HEK293 (cell line): ENCODE measurements around the gene BCAS2.

Experiments used
- CTCF ChIA-PET: fragments of 350-600 bp; formaldehyde crosslinking; extraction: SDS; loops from one replicate; lab custom pipeline; 2021; ENCODE audit warnings: antibody characterized with exemption; lab: Yijun Ruan, JAX
- POLR2A ChIA-PET: fragments of 300-600 bp; formaldehyde crosslinking; extraction: SDS; loops from one replicate; lab custom pipeline; 2020; ENCODE audit warnings: antibody characterized with exemption, inconsistent platforms; lab: Yijun Ruan, JAX
- H3K27ac ChIP-seq: fragments of 200-500 bp; sonication (Bioruptor generic); 2 replicates; pipeline ENCODE4 v1.5.1; 2014; ENCODE audit warnings: low read depth, low read length, control low read depth, inconsistent platforms; ENCODE audit errors: extremely low read depth
- H3K36me3 ChIP-seq, 2 experiments: fragments of 200-500 bp in 1 of 2; sonication (Bioruptor generic) in 1 of 2; 1 replicate in 1 of 2; 2 replicates in 1 of 2; pipeline ENCODE4 v1.5.1; 2014 to 2017; ENCODE audit warnings: inconsistent platforms in 2 of 2, low read length in 2 of 2; ENCODE audit not compliant: control insufficient read depth in 2 of 2, insufficient read depth in 1 of 2
- H3K4me1 ChIP-seq: fragments of 200-500 bp; sonication (Bioruptor generic); 2 replicates; pipeline ENCODE4 v1.5.1; 2014; ENCODE audit warnings: mild to moderate bottlenecking, low read length, inconsistent platforms; ENCODE audit not compliant: control insufficient read depth, insufficient read depth
- H3K4me3 ChIP-seq: 2 replicates; pipeline ENCODE4 v1.5.1; 2011; ENCODE audit warnings: low read depth, mild to moderate bottlenecking, control low read depth, low read length, moderate library complexity
- H3K9me3 ChIP-seq: fragments of 200-500 bp; sonication (Bioruptor generic); 2 replicates; pipeline ENCODE4 v1.5.1; 2014; ENCODE audit warnings: low read depth, low read length, inconsistent platforms; ENCODE audit not compliant: control insufficient read depth, insufficient read depth
- CTCF ChIP-seq: fragments of 450-650 bp; formaldehyde crosslinking; IDR thresholded peaks from 2 replicates; pipeline ENCODE4 v1.5.1; 2016; ENCODE audit warnings: missing biosample characterization, missing genetic modification characterization
- GFI1B ChIP-seq: fragments of 450-650 bp; formaldehyde crosslinking; IDR thresholded peaks from 2 replicates; pipeline ENCODE4 v1.5.1; 2016; ENCODE audit warnings: missing biosample characterization, missing genetic modification characterization
- GLIS1 ChIP-seq: fragments of 450-650 bp; formaldehyde crosslinking; IDR thresholded peaks from 2 replicates; pipeline ENCODE4 v1.5.1; 2016; ENCODE audit warnings: missing biosample characterization, missing genetic modification characterization
- KLF9 ChIP-seq: fragments of 450-650 bp; formaldehyde crosslinking; IDR thresholded peaks from 2 replicates; pipeline ENCODE4 v1.5.1; 2016; ENCODE audit warnings: missing biosample characterization, missing genetic modification characterization, low read depth
- SCRT1 ChIP-seq: fragments of 450-650 bp; formaldehyde crosslinking; IDR thresholded peaks from 2 replicates; pipeline ENCODE4 v1.5.1; 2016; ENCODE audit warnings: missing biosample characterization, missing genetic modification characterization, borderline replicate concordance
- TSHZ1 ChIP-seq: fragments of 450-650 bp; formaldehyde crosslinking; IDR thresholded peaks from 2 replicates; pipeline ENCODE4 v1.5.1; 2016; ENCODE audit warnings: missing biosample characterization, missing genetic modification characterization, borderline replicate concordance
- ZBTB10 ChIP-seq: fragments of 450-650 bp; formaldehyde crosslinking; IDR thresholded peaks from 2 replicates; pipeline ENCODE4 v1.5.1; 2016; ENCODE audit warnings: missing biosample characterization, missing genetic modification characterization
- ZBTB6 ChIP-seq: fragments of 450-650 bp; formaldehyde crosslinking; IDR thresholded peaks from 2 replicates; pipeline ENCODE4 v1.5.1; 2017; ENCODE audit warnings: missing biosample characterization, missing genetic modification characterization
- ZFP37 ChIP-seq: fragments of 450-650 bp; formaldehyde crosslinking; IDR thresholded peaks from 2 replicates; pipeline ENCODE4 v1.5.1; 2016; ENCODE audit warnings: missing biosample characterization, missing genetic modification characterization
- ZNF155 ChIP-seq: fragments of 450-650 bp; formaldehyde crosslinking; IDR thresholded peaks from 2 replicates; pipeline ENCODE4 v1.5.1; 2016; ENCODE audit warnings: missing biosample characterization, missing genetic modification characterization
- ZNF354C ChIP-seq: fragments of 450-650 bp; formaldehyde crosslinking; IDR thresholded peaks from 2 replicates; pipeline ENCODE4 v1.5.1; 2016; ENCODE audit warnings: missing biosample characterization, missing genetic modification characterization, low read depth, borderline replicate concordance
- ZNF404 ChIP-seq: fragments of 450-650 bp; formaldehyde crosslinking; IDR thresholded peaks from 2 replicates; pipeline ENCODE4 v1.5.1; 2017; ENCODE audit warnings: missing biosample characterization, missing genetic modification characterization
- ZNF518A ChIP-seq: fragments of 450-650 bp; formaldehyde crosslinking; conservative IDR thresholded peaks from 2 replicates; pipeline ENCODE4 v1.5.1; 2016; ENCODE audit warnings: low read depth, missing biosample characterization, missing genetic modification characterization
- ZNF549 ChIP-seq: fragments of 450-650 bp; IDR thresholded peaks from 2 replicates; pipeline ENCODE4 v1.5.1; 2018; ENCODE audit warnings: missing biosample characterization, missing genetic modification characterization, mild to moderate bottlenecking, inconsistent platforms, moderate library complexity
- ZNF571 ChIP-seq: fragments of 450-650 bp; formaldehyde crosslinking; IDR thresholded peaks from 2 replicates; pipeline ENCODE4 v1.5.0; 2017; ENCODE audit warnings: missing biosample characterization, missing genetic modification characterization
- ZNF585B ChIP-seq: fragments of 450-650 bp; formaldehyde crosslinking; IDR thresholded peaks from 2 replicates; pipeline ENCODE4 v1.5.1; 2016; ENCODE audit warnings: missing biosample characterization, missing genetic modification characterization
- ZNF596 ChIP-seq: fragments of 450-650 bp; IDR thresholded peaks from 2 replicates; pipeline ENCODE4 v1.5.0; 2018; ENCODE audit warnings: missing biosample characterization, mild to moderate bottlenecking, missing genetic modification characterization, moderate library complexity
- ZNF654 ChIP-seq: fragments of 450-650 bp; formaldehyde crosslinking; IDR thresholded peaks from 2 replicates; pipeline ENCODE4 v1.5.1; 2016; ENCODE audit warnings: low read depth, missing biosample characterization, missing genetic modification characterization
- ZNF776 ChIP-seq: fragments of 450-650 bp; formaldehyde crosslinking; IDR thresholded peaks from 2 replicates; pipeline ENCODE4 v1.5.0; 2017; ENCODE audit warnings: missing biosample characterization, missing genetic modification characterization, borderline replicate concordance
- ZNF830 ChIP-seq: fragments of 450-650 bp; IDR thresholded peaks from 2 replicates; pipeline ENCODE4 v1.5.0; 2018; ENCODE audit warnings: missing biosample characterization, missing genetic modification characterization, low read depth, mild to moderate bottlenecking, moderate library complexity

Gene BCAS2

GRCh38 chr1:114588196-114588689, 6.8 kb upstream of the BCAS2 start:
- Histone ChIP-seq H3K36me3 (peaks cover 11 to 28% of the 10 kb centered on the region in 2 experiments), H3K4me1 (no peaks in the 10 kb centered on the region)
- POLR2A ChIA-PET, result no interaction called here
- TF ChIP-seq ZNF354C (tag by site-specific recombination), result no peak
- TF ChIP-seq ZNF549 (tag by site-specific recombination), result no peak
- TF ChIP-seq ZNF571 (tag by site-specific recombination), result no peak
- TF ChIP-seq ZNF155 (tag by site-specific recombination), result no peak
- no peak for TF ChIP-seq ZNF776
- no peak for TF ChIP-seq ZNF404
- no peak for TF ChIP-seq SCRT1 (tag by site-specific recombination)
- no peak for TF ChIP-seq ZFP37 (tag by site-specific recombination)
- TF ChIP-seq ZNF654 (tag by site-specific recombination), result no peak
- TF ChIP-seq CTCF (tag by site-specific recombination), result no peak
- TF ChIP-seq GLIS1 (tag by site-specific recombination), result no peak
- TF ChIP-seq ZNF518A (tag by site-specific recombination), result no peak
- TF ChIP-seq GFI1B (tag by site-specific recombination), result no peak
- TF ChIP-seq ZBTB10 (tag by site-specific recombination), result no peak
- no peak for TF ChIP-seq ZNF585B (tag by site-specific recombination)
- TF ChIP-seq, all 188 proteins: peak for 0
- Histone ChIP-seq H3K4me3 (no peak overlapping the region), H3K27ac (no peak overlapping the region), H3K9me3 (no peaks in the 10 kb centered on the region)
- CTCF ChIA-PET, result no interaction called here

GRCh38 chr1:114587203-114587991, 6.0 kb upstream of the BCAS2 start:
- Histone ChIP-seq H3K27ac (no peak overlapping the region), H3K9me3 (no peaks in the 10 kb centered on the region), H3K4me3 (no peak overlapping the region), H3K4me1 (no peaks in the 10 kb centered on the region), H3K36me3 (peaks cover 5 to 22% of the 10 kb centered on the region in 2 experiments)
- ChIA-PET POLR2A (no interaction called here), CTCF (no interaction called here)
- TF ChIP-seq ZNF830 (tag by site-specific recombination), result no peak
- no peak for TF ChIP-seq ZNF596 (tag by site-specific recombination)
- no peak for TF ChIP-seq KLF9 (tag by site-specific recombination)
- no peak for TF ChIP-seq TSHZ1
- TF ChIP-seq ZBTB6 (tag by site-specific recombination), result no peak
